ENCODE results near the gene ST6GALNAC4.

ST6GALNAC4 gene

DNA sequence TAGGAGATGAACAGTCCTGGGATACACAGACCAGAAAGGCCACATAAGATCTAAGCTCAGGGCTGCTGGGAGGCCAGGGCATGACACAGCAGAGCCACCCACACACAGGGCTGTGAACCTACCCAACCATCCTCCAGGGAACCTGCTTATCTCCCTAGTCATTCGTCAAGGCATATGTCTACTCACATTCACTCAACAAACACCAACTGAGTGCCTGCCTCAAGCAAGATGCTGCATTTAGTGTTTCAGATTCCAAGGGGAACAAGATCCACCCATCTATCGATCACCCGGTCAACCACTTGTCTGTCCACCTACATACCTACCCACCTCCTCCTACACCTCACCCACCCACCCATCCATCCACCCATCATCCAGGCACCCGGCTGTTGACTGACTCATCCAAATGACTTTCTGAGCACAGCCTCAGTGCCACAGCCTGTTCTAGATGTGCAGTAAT lies 19.0 kb upstream of the ST6GALNAC4 start:
- TF ChIP-seq, protein P1, sequence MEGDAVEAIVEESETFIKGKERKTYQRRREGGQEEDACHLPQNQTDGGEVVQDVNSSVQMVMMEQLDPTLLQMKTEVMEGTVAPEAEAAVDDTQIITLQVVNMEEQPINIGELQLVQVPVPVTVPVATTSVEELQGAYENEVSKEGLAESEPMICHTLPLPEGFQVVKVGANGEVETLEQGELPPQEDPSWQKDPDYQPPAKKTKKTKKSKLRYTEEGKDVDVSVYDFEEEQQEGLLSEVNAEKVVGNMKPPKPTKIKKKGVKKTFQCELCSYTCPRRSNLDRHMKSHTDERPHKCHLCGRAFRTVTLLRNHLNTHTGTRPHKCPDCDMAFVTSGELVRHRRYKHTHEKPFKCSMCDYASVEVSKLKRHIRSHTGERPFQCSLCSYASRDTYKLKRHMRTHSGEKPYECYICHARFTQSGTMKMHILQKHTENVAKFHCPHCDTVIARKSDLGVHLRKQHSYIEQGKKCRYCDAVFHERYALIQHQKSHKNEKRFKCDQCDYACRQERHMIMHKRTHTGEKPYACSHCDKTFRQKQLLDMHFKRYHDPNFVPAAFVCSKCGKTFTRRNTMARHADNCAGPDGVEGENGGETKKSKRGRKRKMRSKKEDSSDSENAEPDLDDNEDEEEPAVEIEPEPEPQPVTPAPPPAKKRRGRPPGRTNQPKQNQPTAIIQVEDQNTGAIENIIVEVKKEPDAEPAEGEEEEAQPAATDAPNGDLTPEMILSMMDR (IDR thresholded peaks at IDR 0.05; ENCODE audit: low read depth, low read length) = no peak
- peak overlapping the region; percentile 90 for H3K4me3 ChIP-seq (ENCODE audit: low read depth, low read length)

DNA sequence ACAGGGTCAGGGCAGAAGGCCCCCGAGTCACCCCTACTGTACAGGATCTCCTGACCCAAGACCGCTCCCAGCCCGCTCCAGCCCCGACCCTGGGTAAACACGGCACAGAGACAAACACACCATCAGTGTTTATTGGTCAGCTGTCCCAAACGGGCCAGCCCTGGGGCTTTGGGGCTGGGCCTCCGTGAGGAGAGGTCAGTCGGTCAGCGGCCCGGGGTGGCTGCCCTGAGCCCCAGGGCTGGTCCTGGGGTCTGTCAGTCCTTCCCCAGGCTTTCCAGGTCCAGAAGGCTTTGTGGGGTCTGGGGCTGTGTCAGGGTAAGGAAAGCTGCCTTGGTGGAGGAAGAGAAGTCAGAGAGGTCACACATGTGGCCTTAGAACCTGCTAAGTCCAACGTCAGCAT lies 18.1 kb upstream of the ST6GALNAC4 start:
- H3K4me3 ChIP-seq (ENCODE audit: low read depth, low read length) = no peak overlapping the region
- TF ChIP-seq, protein P1 (IDR thresholded peaks at IDR 0.05; ENCODE audit: low read depth, low read length) = no peak

DNA sequence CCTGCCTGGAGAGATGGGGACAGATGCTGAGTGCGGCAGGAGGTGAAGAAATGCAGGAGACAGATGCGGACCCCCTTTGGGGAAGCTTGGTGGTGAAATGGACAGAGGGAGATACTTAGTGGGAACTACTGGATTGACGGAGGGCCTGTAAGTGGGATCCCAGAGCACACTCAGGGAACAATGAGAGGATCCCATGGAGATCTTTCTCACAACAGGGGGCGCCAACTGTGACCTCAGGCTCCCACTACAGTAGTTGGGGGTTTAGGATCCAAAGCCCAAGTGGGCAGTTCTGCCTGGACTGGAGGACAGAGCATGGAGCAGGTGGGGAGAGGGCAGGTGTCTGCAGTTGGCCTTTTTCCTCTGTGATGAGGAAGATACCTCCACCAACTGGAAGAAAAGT lies 17.4 kb upstream of the ST6GALNAC4 start:
- no peak overlapping the region for H3K4me3 ChIP-seq (ENCODE audit: low read depth, low read length)
- TF ChIP-seq, protein P1 (IDR thresholded peaks at IDR 0.05; ENCODE audit: low read depth, low read length) = no peak

DNA sequence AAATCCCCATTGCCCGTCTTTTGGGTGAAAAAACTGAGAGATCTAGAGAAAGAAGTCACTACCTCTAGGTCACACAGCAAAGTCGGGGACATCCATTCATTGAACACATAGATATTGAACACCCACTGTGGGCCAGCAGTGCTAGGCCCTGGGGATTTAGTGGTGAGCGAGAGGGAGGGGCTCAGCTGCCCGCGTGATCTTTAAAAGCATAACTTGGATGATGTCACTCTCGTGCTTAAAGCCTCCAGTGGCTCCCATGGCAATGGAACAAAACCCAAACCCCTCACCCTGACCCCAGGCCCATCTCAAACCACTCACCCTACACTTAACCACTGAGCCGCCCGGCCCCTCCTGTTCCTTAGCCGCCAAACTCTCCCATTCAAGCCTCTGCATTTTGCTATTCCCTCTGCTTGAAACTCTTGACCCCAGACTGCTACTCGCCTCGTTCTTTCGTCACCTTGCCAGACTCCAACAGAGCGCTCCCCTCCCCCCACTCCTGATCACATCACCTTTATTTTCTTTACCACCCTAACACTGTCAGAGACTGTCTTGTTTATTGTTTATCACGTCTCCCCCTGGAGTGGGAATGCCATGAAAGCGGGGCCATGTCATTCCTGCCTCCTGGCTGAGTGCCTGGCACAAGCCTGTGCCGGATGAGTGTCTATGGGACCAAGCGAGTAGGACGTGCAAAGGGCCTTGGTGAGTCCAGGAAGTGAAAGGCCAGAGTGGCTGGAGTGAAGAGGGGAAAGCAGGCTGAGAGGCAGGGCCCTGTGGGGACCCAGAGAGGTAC lies 14.4 kb upstream of the ST6GALNAC4 start:
- H3K4me3 ChIP-seq (ENCODE audit: low read depth, low read length) = peak overlapping the region; percentile 67
- TF ChIP-seq, protein P1 (IDR thresholded peaks at IDR 0.05; ENCODE audit: low read depth, low read length) = no peak

DNA sequence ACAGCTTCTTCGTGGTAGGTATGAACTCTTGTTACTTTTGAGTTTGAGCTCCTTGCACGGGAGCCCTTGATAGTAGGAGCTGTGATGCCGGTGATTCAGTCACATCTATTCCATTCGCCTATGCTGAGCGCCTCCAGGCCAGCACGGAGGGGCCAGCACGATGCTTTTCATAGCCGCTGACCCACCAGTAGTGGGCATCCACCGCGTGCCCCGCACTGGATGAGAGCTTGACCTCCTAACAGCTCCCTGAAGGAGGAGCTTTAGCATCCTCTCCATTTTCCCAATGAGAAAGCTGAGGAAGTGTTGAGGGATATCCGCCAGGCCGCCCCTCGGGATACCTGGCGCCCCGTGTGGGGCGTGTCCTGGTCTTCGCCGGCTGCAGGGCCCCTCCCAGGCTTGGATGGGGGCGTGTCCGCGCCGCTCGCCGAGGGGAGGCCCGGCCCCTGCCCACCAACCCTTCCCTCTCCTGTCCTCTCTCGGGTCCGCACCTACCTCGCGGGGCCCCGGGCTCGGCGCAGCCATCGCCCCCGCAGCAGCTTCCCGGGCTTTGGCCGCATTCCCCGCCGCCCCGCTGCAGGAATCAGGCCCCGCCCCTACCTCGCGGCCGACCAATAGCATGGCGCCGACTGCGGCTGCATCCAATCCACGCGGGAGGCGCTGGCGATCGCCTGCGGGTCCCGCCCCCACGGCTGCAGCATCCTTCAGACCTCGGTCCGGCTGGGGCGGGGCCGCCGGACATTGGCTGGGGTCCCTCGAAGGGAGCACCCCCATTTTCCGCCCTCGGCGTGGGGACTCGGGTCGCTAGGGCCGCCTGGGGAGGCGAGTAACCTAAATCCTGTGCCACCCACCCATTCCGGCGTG lies 13.6 kb upstream of the ST6GALNAC4 start, which contains the start of gene PIP5KL1:
Gene PIP5KL1, minus strand, starts transcription at position 547 of the 861 bp plus-strand sequence. Its CDS starts 25 bp downstream, at position 522.
- H3K4me3 ChIP-seq (ENCODE audit: low read depth, low read length) = peak within 1 kb of the TSS; percentile 67
- TF ChIP-seq, protein P1 (IDR thresholded peaks at IDR 0.05; ENCODE audit: low read depth, low read length) = peak; percentile 15; the same call in 1 of the 2 replicates

DNA sequence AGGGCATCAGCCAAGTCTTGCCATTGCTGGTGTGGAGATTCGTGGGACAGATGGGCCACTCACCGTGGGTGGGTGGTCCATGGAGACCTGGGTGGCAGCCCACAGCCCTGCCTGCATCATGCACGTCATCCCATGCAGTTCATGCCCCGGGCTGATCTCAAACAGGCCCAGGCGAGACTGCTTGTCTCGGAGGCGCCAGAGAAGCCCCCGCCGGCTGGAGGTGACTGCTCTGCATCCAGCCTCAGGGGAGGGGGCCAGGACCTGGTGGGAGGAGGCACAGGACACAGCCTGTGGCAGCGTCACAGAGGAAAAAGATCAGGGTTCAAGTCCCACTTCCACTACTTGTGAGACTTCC lies 12.8 kb upstream of the ST6GALNAC4 start:
- no peak overlapping the region for H3K4me3 ChIP-seq (ENCODE audit: low read depth, low read length)
- TF ChIP-seq, protein P1 (IDR thresholded peaks at IDR 0.05; ENCODE audit: low read depth, low read length) = no peak
